Activated naive CD4-positive, alpha-beta T cell treated with anti-CD3 and anti-CD28 coated beads, Interleukin-2, amount 50 U/mL, for 24 hours (primary cell): ENCODE data around the gene APBB1IP.
"Not testable (repeated sequence)": the region's sequence is repeated elsewhere in the genome, so short reads cannot be mapped to it uniquely, and the experiment has no call there.

Experiments
- H3K27ac Mint-ChIP-seq: one replicate; pipeline ENCODE4 v1.8.0; 2021; ENCODE audit warnings: mild to moderate bottlenecking, mixed read lengths
- H3K27me3 Mint-ChIP-seq: one replicate; pipeline ENCODE4 v1.8.0; 2021; ENCODE audit warnings: mixed read lengths
- H3K36me3 Mint-ChIP-seq: one replicate; pipeline ENCODE4 v1.8.0; 2021; ENCODE audit warnings: mixed read lengths
- H3K4me1 Mint-ChIP-seq: one replicate; pipeline ENCODE4 v1.8.0; 2021; ENCODE audit warnings: mixed read lengths
- H3K4me3 Mint-ChIP-seq: one replicate; pipeline ENCODE4 v1.8.0; 2021; ENCODE audit warnings: mild to moderate bottlenecking, mixed read lengths
- H3K9me3 Mint-ChIP-seq: one replicate; pipeline ENCODE4 v1.8.0; 2021; ENCODE audit warnings: mixed read lengths

APBB1IP gene

DNA sequence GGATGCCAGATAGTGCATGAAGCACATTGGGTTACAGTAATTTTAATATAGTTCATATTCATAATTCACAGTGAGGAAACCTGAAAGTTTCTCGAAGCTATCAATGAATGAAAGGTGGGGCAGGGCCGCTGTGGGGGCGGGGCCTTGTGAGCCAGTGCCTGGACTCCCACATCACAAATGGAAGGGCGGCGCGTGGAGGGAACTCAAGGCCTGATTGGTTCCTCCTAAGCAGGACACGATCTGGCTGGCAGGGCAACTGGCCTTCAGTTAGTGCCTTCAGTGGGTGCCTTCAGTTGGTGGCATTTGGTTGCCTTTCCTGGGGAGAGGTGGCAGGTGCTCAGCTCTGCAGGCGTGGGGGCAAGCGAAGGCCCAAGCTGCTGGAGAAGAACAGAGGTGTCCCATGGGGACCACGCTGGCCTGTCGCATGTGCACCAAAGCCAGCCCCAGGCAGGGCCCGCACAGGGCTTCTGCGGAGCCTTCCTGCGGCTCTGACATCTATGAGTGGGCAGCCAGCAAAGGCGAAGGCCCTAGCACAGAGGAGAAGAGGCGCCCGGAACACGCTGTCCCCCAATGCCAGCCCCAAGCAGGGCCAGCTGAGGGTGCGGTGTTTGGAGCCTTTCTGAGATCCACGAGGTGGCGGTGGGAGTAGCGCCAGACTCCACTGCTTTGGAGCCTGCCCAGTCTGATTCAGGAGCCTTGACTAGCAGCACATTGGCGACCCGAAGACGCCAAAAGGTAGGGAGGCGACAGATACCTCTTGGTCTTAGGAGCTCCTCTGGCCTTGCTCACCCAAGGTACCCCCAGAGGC, 141.3 kb downstream of the APBB1IP start:
- H3K27me3 Mint-ChIP-seq: no peaks in the 10 kb centered on the region
- H3K27ac Mint-ChIP-seq: no peak overlapping the region
- H3K4me1 Mint-ChIP-seq: no peaks in the 10 kb centered on the region
- no peak overlapping the region for H3K4me3 Mint-ChIP-seq
- H3K9me3 Mint-ChIP-seq: peaks cover 6% of the 10 kb centered on the region
- peaks cover 11% of the 10 kb centered on the region for H3K36me3 Mint-ChIP-seq

DNA sequence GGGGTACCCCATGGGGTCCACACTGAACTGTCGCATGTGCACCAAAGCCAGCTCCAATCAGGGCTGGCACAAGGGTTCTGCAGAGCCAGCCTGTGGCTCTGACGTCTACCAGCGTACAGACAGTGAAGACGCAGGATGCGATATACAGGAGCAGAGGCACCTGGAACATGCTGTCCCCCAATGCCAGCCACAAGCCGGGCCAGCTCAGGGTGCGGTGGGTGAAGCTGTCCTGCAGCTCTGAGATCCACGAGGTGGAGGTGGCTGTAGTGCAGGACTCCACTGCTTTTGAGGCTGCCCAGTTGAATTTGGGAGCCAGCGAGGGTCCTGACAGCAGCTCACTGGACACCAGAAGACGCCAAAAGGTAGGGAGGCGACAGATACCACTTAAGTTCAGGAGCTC, 148.1 kb downstream of the APBB1IP start:
- Mint-ChIP-seq H3K27ac (no peak overlapping the region), H3K4me3 (no peak overlapping the region), H3K9me3 (no peaks in the 10 kb centered on the region), H3K36me3 (peaks cover 9% of the 10 kb centered on the region), H3K4me1 (no peaks in the 10 kb centered on the region), H3K27me3 (no peaks in the 10 kb centered on the region)

DNA sequence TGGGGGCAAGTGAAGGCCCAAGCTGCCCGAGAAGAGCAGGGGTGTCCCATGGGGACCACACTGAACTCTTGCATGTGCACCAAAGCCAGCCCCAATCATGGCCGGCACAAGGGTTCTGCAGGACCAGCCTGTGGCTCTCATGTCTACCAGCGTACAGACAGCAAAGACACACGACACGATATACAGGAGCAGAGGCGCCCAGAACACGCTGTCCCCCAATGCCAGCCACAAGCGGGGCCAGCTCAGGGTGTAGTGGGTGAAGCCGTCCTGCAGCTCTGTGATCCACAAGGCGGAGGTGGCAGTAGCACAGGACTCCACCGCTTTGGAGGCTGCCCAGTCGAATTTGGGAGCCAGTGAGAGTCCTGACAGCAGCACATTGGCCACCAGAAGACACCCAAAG, 150.5 kb downstream of the APBB1IP start:
- Mint-ChIP-seq H3K4me1 (no peaks in the 10 kb centered on the region), H3K27ac (no peak overlapping the region), H3K27me3 (no peaks in the 10 kb centered on the region), H3K9me3 (no peaks in the 10 kb centered on the region), H3K36me3 (peaks cover 12% of the 10 kb centered on the region), H3K4me3 (no peak overlapping the region)

DNA sequence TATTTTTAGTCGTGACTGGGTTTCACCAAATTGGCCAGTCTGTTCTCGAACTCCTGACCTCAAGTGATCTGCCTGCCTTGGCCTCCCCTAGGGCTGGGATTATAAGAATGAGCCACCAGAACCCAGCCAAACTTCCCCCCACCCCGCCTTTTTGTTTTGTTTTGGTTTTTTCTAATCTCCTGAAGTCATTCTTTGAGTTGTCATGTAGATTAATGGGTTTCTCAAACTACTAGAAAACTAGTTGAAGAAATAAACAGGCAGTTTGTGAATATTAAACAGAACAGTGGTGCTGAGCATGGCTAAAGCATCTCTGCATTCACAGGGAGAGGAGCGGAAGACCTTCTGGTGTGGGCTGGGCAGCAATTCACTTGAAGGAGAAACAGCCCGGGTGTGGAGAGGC, 151.7 kb downstream of the APBB1IP start:
- H3K4me3 Mint-ChIP-seq, H3K27ac Mint-ChIP-seq, H3K27me3 Mint-ChIP-seq, H3K4me1 Mint-ChIP-seq, H3K9me3 Mint-ChIP-seq: not testable (repeated sequence)
- peaks cover 12% of the 10 kb centered on the region for H3K36me3 Mint-ChIP-seq

DNA sequence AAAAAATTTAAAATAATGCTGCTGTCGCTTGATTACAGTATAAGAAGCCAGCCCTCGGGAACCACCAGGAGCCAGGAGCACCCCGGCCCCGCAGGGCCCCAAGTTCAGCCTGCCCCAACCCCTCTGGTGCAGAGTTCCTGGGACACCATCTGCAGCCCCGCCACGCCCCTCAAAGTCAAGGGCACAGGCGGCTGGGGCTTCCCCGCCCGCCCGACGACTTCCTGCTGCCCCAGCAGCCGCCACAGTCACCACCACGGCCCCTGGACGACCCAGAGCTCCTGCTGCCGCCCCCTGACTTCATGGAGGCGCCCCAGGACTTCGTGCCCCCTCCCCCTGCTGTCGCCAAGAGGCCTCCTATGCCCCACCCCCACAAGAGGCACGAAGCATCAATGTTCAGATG, 155.8 kb downstream of the APBB1IP start:
- Mint-ChIP-seq H3K4me3 (no peak overlapping the region), H3K27ac (no peak overlapping the region), H3K9me3 (no peaks in the 10 kb centered on the region), H3K27me3 (no peaks in the 10 kb centered on the region), H3K4me1 (peaks cover 3% of the 10 kb centered on the region), H3K36me3 (peaks cover 13% of the 10 kb centered on the region)

DNA sequence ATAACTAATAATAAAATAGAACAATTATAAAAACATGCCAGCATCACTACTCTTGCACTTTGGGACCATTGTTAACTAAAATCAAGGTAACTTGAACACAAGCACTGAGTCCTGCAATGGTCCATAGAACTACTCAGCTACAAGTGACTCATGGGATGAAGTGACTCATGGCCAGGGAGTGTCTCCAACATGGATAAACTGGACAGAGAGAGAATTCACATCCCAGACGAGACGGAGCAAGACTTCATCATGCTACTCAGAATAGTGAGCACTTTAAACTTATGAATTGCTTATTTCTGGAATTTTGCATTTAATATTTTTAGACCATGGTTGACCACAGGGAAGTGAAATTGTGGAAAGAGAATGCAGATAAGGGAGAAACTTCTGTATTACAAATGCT, 165.1 kb downstream of the APBB1IP start:
- not testable (repeated sequence) for H3K36me3 Mint-ChIP-seq, H3K9me3 Mint-ChIP-seq, H3K4me3 Mint-ChIP-seq, H3K27ac Mint-ChIP-seq, H3K27me3 Mint-ChIP-seq
- peaks cover 21% of the 10 kb centered on the region for H3K4me1 Mint-ChIP-seq

DNA sequence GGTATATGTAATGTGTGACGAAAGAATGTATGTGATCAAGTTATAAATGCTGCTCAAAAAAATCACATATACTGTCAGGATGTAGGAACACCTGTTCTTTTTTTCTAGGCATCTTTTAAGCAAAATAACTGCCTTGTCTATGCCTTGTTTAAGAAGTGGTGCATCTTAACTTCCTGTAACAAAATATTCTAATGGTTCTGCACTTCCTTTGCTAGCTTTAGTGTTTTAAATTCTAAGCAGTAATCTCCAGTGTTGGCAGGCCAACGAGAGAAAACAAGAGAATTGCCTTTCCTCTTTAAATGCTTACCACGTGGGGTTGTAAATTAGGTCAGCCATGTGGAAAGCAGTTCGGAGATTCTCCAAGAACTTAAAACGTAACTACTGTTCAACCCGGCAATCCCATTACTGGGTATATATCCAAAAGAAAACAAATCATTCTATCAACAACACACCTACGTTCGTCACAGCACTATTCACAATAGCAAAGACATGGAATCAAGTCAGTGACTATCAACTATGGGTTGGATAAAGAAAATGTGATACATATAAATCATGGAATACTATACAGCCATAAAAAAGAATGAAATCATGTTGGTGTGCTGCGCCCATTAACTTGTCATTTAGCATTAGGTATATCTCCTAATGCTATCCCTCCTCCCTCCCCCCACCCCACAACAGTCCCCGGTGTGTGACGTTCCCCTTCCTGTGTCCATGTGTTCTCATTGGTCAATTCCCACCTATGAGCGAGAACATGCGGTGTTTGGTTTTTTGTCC, 166.4 kb downstream of the APBB1IP start:
- H3K4me3 Mint-ChIP-seq, H3K9me3 Mint-ChIP-seq, H3K36me3 Mint-ChIP-seq, H3K27me3 Mint-ChIP-seq: not testable (repeated sequence)
- Mint-ChIP-seq H3K4me1 (peaks cover 21% of the 10 kb centered on the region), H3K27ac (peak overlapping the region; percentile 12)

DNA sequence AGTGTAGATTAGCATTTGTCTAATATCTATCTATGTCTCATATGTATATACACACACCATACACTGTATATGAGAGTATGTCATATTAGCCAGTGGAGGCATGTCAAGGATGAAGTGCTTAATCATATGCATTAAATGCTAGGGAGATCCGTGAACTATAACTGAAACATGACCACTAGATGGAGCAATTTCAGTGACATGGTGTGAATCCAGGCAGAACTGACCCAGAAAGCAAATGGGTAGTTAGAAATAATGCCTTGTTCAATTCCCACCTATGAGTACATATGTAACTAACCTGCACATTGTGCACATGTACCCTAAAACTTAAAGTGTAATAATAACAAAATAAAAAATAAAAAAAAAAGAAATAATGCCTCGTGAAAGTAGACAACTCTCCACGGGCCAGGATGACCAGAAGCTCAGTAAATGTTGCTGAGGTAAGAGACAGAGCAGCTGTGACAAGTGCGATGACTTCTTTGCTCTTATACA, 168.3 kb downstream of the APBB1IP start:
- peaks cover 21% of the 10 kb centered on the region for H3K4me1 Mint-ChIP-seq
- H3K36me3 Mint-ChIP-seq, H3K27me3 Mint-ChIP-seq, H3K4me3 Mint-ChIP-seq, H3K27ac Mint-ChIP-seq, H3K9me3 Mint-ChIP-seq: not testable (repeated sequence)

DNA sequence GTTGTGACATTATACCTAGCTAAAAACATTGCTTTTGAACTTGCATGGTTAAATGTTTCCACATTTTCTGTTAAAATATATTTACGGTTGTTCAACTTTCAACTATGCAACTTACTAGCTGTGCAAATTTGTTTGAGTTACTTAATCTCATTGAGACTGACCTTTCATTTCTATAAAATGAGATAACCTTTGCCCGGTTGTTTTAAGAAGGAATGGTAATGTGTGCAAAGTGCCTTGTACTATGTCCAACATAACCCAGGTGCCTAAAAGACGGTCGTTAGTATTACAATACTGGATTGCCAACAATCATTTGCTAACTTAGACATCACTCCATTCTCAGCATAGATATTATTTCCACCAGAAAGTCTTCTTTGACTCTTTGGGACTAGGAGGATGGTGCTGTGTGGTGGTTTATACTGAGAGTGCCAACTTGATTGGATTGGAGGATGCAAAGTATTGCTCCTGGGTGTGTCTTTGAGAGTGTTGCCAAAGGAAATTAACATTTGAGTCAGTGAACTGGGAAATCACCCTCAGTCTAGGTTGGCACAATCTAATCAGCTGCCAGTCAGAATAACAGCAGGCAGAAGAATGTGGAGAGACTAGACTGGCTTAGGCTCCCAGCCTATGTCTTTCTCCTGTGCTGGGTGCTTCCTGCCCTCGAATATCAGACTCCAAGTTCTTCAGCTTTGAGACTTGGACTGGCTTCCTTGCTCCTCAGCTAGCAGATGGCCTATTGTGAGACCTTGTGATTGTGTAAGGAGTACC, 174.2 kb downstream of the APBB1IP start:
- Mint-ChIP-seq H3K27me3 (no peaks in the 10 kb centered on the region), H3K9me3 (no peaks in the 10 kb centered on the region), H3K36me3 (no peaks in the 10 kb centered on the region), H3K27ac (no peak overlapping the region), H3K4me1 (no peaks in the 10 kb centered on the region), H3K4me3 (no peak overlapping the region)
